Spleen (tissue), 11 donors: Measurements from ENCODE around the gene PLEKHM3. TPM values are rescaled to one million over a fixed set of nuclear protein-coding genes. Genes with fewer than 3 reads are reported as not detected.

Experiments used
- DNase-seq: peaks from one replicate; pipeline ENCODE4 v3.0.0-alpha.2; 2020
- H3K27ac ChIP-seq, 8 donors: fragments of 200-600 bp; sonication (generic) in 7 of 8; 1 replicate in 4 of 8; 2 replicates in 4 of 8; pipeline versions ENCODE4 v1.5.0 to v1.8.0; 2016 to 2021; ENCODE audit warnings: inconsistent platforms in 4 of 8, mild to moderate bottlenecking in 4 of 8, moderate library complexity in 1 of 8
- H3K27me3 ChIP-seq, 7 donors: fragments of 200-600 bp; sonication (generic) in 6 of 7; replicated peaks in 1 of 7; 1 replicate in 4 of 7; 2 replicates in 3 of 7; pipeline versions ENCODE4 v1.5.0 to v1.8.0; 2016 to 2021; ENCODE audit warnings: inconsistent platforms in 3 of 7, mild to moderate bottlenecking in 1 of 7
- H3K36me3 ChIP-seq, 6 donors: fragments of 200-600 bp; sonication (generic) in 5 of 6; 1 replicate in 4 of 6; 2 replicates in 2 of 6; pipeline versions ENCODE4 v1.5.0 to v1.8.0; 2016 to 2021; ENCODE audit warnings: inconsistent platforms in 2 of 6
- H3K4me1 ChIP-seq, 6 donors: fragments of 200-600 bp; sonication (generic) in 5 of 6; 1 replicate in 3 of 6; 2 replicates in 3 of 6; pipeline versions ENCODE4 v1.5.0 to v1.8.0; 2016 to 2021; ENCODE audit warnings: inconsistent platforms in 3 of 6
- H3K4me3 ChIP-seq, 8 donors: fragments of 200-600 bp; sonication (generic) in 7 of 8; 1 replicate in 4 of 8; 2 replicates in 4 of 8; pipeline versions ENCODE4 v1.5.0 to v1.8.0; 2016 to 2021; ENCODE audit warnings: inconsistent platforms in 4 of 8, mild to moderate bottlenecking in 4 of 8, moderate library complexity in 2 of 8
- H3K9me3 ChIP-seq, 8 donors: fragments of 200-600 bp; sonication (generic) in 7 of 8; 1 replicate in 4 of 8; 2 replicates in 4 of 8; pipeline versions ENCODE4 v1.5.0 to v1.8.0; 2016 to 2021; ENCODE audit warnings: inconsistent platforms in 4 of 8
- POLR2A ChIP-seq, 3 donors: fragments of 450-650 bp; IDR thresholded peaks; one replicate each; pipeline ENCODE4 v1.5.1; 2017; ENCODE audit warnings: antibody characterized with exemption in 3 of 3, mild to moderate bottlenecking in 1 of 3
- POLR2AphosphoS5 ChIP-seq, 3 donors: sonication (generic); formaldehyde crosslinking; IDR thresholded peaks; one replicate each; pipeline ENCODE4 v1.5.1; 2017; ENCODE audit warnings: antibody characterized with exemption in 3 of 3
- WGBS, 5 donors: extraction: QIAGEN DNeasy Blood & Tissue Kit in 3 of 5; methylation state at CpG; one replicate each; pipeline versions ENCODE4 v1.1.5 to v1.1.7; 2013 to 2018; 5-methylcytosine and 5-hydroxymethylcytosine counted together
- intact Hi-C: fragments of 100-400 bp; cut with DNase I; formaldehyde crosslinking; loops from one replicate; pipeline ENCODE4 v1.15.0; 2023; ENCODE audit warnings: low total_unique reads
- polyA plus RNA-seq, 3 donors: library from polyadenylated mRNA; stranded (reverse); fragments of 200-250 nt; gene quantifications; one replicate each; pipeline ENCODE4 v1.2.1, GENCODE V29; 2013
- total RNA-seq, 7 donors: library from RNA; depleted of rRNA in 3 of 7; stranded (reverse); fragments of >200 nt in 3 of 7; fragmentation: NEBNext Ultra II Directional in 4 of 7; extraction: Animal tissue kit (Norgen Biotek cat#: 25700) in 4 of 7; gene quantifications; one replicate each; pipeline versions ENCODE4 v1.1.0 to v1.2.1, GENCODE V29; 2016 to 2021
- TF ChIP-seq, protein P1 (sequence below), 11 experiments: fragments of 200-600 bp in 7 of 11; fragments of 450-650 bp in 4 of 11; sonication (generic) in 4 of 11; IDR thresholded peaks in 8 of 11; conservative IDR thresholded peaks in 3 of 11; 1 replicate in 7 of 11; 2 replicates in 4 of 11; pipeline versions ENCODE4 v1.4.0 to v1.8.0; 2016 to 2021; ENCODE audit warnings: antibody characterized with exemption in 11 of 11, inconsistent platforms in 4 of 11, mild to moderate bottlenecking in 1 of 11
- donor health status: healthy with polysubstance abuse.
- donor health status: DM: no; HTN: no; CAD: no; lungs with moderate emphysema.
- donor health status: DM: no; HTN: no; CAD: no.
- donor health status: Bipolar disorder and iron deficiency.
- donor health status: healthy.
- donor health status: DM: no; HTN: no; CAD: no.
- donor health status: DM: yes; HTN: yes; CAD: no.

Gene PLEKHM3
- total and polyA plus RNA-seq, 10 donors = 2.4 to 24.3 (median 18.3) TPM

DNA sequence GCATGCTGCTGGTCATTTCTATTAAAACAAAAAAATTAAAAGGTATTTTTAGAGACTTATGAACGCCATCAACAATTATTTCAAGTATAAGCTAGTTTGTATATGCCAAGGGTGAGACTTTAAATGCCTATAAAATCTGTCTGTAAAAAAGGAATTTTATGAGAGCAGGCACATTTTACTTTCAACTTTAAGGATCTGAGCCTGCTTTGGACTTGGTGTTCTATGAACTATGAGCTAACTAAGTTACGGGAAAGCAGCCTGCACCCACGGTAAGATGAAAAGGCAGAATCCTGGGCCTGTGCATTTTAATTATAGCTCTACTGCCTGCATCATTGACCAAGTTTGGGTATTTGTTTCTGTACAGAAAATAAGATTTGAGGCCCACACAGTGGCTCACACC, 95.4 kb downstream of the PLEKHM3 start:
- 95 to 97% (median 96%) methylated on average over 3 of the region's 3 CpGs for WGBS, 5 donors

GRCh38 chr2:207928079-207928478, 97.2 kb downstream of the PLEKHM3 start:
- no peak overlapping the region for H3K4me3 ChIP-seq
- TF ChIP-seq POLR2AphosphoS5 (IDR thresholded peaks at IDR 0.05) (no peak), POLR2A (IDR thresholded peaks at IDR 0.05) (no peak)
- TF ChIP-seq, protein P1, sequence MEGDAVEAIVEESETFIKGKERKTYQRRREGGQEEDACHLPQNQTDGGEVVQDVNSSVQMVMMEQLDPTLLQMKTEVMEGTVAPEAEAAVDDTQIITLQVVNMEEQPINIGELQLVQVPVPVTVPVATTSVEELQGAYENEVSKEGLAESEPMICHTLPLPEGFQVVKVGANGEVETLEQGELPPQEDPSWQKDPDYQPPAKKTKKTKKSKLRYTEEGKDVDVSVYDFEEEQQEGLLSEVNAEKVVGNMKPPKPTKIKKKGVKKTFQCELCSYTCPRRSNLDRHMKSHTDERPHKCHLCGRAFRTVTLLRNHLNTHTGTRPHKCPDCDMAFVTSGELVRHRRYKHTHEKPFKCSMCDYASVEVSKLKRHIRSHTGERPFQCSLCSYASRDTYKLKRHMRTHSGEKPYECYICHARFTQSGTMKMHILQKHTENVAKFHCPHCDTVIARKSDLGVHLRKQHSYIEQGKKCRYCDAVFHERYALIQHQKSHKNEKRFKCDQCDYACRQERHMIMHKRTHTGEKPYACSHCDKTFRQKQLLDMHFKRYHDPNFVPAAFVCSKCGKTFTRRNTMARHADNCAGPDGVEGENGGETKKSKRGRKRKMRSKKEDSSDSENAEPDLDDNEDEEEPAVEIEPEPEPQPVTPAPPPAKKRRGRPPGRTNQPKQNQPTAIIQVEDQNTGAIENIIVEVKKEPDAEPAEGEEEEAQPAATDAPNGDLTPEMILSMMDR (IDR thresholded peaks at IDR 0.05 in 8 of 11, conservative IDR thresholded peaks at IDR 0.05 in 3 of 11) = no peak
- H3K36me3 ChIP-seq = peaks cover 0 to 66% (median 14%) of the 10 kb centered on the region in 6 donors
- no peak overlapping the region for H3K27ac ChIP-seq
- no peaks in the 10 kb centered on the region for H3K27me3 ChIP-seq
- no peaks in the 10 kb centered on the region for H3K9me3 ChIP-seq
- DNase-seq = no peak
- H3K4me1 ChIP-seq = peaks cover 0 to 10% (median 0%) of the 10 kb centered on the region in 6 donors
- intact Hi-C loops = no loop called here

More for the DNA sequence above, 95.4 kb downstream of the PLEKHM3 start:
- Histone ChIP-seq H3K36me3 (peaks cover 0 to 64% (median 14%) of the 10 kb centered on the region in 6 donors), H3K9me3 (no peaks in the 10 kb centered on the region), H3K27me3 (no peaks in the 10 kb centered on the region), H3K4me3 (no peak overlapping the region), H3K4me1 (peaks cover 0 to 10% (median 0%) of the 10 kb centered on the region in 6 donors), H3K27ac (no peak overlapping the region)
- TF ChIP-seq, protein P1 (IDR thresholded peaks at IDR 0.05 in 8 of 11, conservative IDR thresholded peaks at IDR 0.05 in 3 of 11) = no peak
- TF ChIP-seq POLR2AphosphoS5 (IDR thresholded peaks at IDR 0.05) (no peak), POLR2A (IDR thresholded peaks at IDR 0.05) (no peak)
- intact Hi-C loops = no loop called here
- no peak for DNase-seq

DNA sequence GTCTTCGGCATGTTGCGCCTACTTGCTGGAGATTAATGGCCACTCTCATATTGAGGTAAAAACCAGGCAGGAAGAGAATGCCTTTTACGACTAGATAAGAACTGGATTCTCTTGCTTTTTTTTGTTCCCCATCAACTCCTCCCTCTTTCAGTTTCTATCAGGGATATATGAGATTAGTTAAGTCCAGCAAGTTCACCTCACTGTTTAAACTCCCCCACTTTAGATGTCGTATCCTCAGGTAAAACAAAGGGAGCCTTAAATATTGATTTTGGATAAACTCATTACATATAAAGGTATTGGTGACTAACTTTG, 98.4 kb downstream of the PLEKHM3 start:
- intact Hi-C loops = no loop called here
- Histone ChIP-seq H3K27me3 (no peaks in the 10 kb centered on the region), H3K9me3 (no peaks in the 10 kb centered on the region), H3K36me3 (peaks cover 0 to 69% (median 14%) of the 10 kb centered on the region in 6 donors), H3K4me1 (peaks cover 0 to 10% (median 0%) of the 10 kb centered on the region in 6 donors), H3K4me3 (no peak overlapping the region), H3K27ac (peak overlapping the region in 7 of 8 donors; percentile 2 to 69 (median 56))
- TF ChIP-seq POLR2AphosphoS5 (IDR thresholded peaks at IDR 0.05) (no peak), POLR2A (IDR thresholded peaks at IDR 0.05) (no peak)
- TF ChIP-seq, protein P1 (IDR thresholded peaks at IDR 0.05 in 8 of 11, conservative IDR thresholded peaks at IDR 0.05 in 3 of 11) = no peak
- no peak for DNase-seq
- WGBS, 5 donors = 84 to 91% (median 88%) methylated on average over 4 of the region's 4 CpGs

GRCh38 chr2:207926133-207926988, 99.0 kb downstream of the PLEKHM3 start:
- H3K4me3 ChIP-seq = no peak overlapping the region
- H3K36me3 ChIP-seq = peaks cover 0 to 65% (median 14%) of the 10 kb centered on the region in 6 donors
- TF ChIP-seq POLR2A (IDR thresholded peaks at IDR 0.05) (no peak), POLR2AphosphoS5 (IDR thresholded peaks at IDR 0.05) (peak in 1 of 3 donors; percentile 33)
- no peaks in the 10 kb centered on the region for H3K27me3 ChIP-seq
- no peak for DNase-seq
- intact Hi-C loops = no loop called here
- H3K9me3 ChIP-seq = no peaks in the 10 kb centered on the region
- peaks cover 0 to 10% (median 0%) of the 10 kb centered on the region in 6 donors for H3K4me1 ChIP-seq
- WGBS, 5 donors = 75 to 81% (median 77%) methylated on average over 13 of the region's 13 CpGs
- peak overlapping the region; percentile 6 to 69 (median 56) for H3K27ac ChIP-seq
